ENCODE measurements around the gene SOX18.
"Not testable (repeated sequence)": the region's sequence is repeated elsewhere in the genome, so short reads cannot be mapped to it uniquely, and the experiment has no call there.

DNA sequence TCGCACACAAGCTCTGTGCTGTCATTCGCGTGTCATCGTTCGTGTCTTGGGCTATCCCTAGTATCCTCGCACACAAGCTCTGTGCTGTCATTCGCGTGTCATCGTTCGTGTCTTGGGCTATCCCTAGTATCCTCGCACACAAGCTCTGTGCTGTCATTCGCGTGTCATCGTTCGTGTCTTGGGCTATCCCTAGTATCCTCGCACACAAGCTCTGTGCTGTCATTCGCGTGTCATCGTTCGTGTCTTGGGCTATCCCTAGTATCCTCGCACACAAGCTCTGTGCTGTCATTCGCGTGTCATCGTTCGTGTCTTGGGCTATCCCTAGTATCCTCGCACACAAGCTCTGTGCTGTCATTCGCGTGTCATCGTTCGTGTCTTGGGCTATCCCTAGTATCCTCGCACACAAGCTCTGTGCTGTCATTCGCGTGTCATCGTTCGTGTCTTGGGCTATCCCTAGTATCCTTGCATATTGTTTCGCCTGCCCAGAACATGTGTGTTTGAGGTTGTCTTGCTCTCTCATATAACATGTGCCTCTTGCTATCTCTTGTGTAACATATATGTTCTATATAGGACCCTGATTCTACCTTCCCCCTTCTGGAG, 37.9 kb upstream of the SOX18 start:
- not testable (repeated sequence) for TF ChIP-seq POLR2AphosphoS5 (IDR thresholded peaks at IDR 0.05; ENCODE audit: low read depth); EZH2 (IDR thresholded peaks at IDR 0.05; ENCODE audit: low read depth, unreplicated experiment); JUNB (IDR thresholded peaks at IDR 0.05; ENCODE audit: unreplicated experiment); NANOG (IDR thresholded peaks at IDR 0.05; ENCODE audit: borderline replicate concordance); CREB1 (CRISPR knock-in tag; IDR thresholded peaks at IDR 0.05; ENCODE audit: low read depth); EZH2phosphoT487 (IDR thresholded peaks at IDR 0.05; ENCODE audit: unreplicated experiment); STAT1 (IDR thresholded peaks at IDR 0.05; ENCODE audit: unreplicated experiment)
- TF ChIP-seq, protein P1, sequence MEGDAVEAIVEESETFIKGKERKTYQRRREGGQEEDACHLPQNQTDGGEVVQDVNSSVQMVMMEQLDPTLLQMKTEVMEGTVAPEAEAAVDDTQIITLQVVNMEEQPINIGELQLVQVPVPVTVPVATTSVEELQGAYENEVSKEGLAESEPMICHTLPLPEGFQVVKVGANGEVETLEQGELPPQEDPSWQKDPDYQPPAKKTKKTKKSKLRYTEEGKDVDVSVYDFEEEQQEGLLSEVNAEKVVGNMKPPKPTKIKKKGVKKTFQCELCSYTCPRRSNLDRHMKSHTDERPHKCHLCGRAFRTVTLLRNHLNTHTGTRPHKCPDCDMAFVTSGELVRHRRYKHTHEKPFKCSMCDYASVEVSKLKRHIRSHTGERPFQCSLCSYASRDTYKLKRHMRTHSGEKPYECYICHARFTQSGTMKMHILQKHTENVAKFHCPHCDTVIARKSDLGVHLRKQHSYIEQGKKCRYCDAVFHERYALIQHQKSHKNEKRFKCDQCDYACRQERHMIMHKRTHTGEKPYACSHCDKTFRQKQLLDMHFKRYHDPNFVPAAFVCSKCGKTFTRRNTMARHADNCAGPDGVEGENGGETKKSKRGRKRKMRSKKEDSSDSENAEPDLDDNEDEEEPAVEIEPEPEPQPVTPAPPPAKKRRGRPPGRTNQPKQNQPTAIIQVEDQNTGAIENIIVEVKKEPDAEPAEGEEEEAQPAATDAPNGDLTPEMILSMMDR (conservative IDR thresholded peaks at IDR 0.05; ENCODE audit: low read depth in 2 of 2): not testable (repeated sequence)
- TF ChIP-seq, protein P2, sequence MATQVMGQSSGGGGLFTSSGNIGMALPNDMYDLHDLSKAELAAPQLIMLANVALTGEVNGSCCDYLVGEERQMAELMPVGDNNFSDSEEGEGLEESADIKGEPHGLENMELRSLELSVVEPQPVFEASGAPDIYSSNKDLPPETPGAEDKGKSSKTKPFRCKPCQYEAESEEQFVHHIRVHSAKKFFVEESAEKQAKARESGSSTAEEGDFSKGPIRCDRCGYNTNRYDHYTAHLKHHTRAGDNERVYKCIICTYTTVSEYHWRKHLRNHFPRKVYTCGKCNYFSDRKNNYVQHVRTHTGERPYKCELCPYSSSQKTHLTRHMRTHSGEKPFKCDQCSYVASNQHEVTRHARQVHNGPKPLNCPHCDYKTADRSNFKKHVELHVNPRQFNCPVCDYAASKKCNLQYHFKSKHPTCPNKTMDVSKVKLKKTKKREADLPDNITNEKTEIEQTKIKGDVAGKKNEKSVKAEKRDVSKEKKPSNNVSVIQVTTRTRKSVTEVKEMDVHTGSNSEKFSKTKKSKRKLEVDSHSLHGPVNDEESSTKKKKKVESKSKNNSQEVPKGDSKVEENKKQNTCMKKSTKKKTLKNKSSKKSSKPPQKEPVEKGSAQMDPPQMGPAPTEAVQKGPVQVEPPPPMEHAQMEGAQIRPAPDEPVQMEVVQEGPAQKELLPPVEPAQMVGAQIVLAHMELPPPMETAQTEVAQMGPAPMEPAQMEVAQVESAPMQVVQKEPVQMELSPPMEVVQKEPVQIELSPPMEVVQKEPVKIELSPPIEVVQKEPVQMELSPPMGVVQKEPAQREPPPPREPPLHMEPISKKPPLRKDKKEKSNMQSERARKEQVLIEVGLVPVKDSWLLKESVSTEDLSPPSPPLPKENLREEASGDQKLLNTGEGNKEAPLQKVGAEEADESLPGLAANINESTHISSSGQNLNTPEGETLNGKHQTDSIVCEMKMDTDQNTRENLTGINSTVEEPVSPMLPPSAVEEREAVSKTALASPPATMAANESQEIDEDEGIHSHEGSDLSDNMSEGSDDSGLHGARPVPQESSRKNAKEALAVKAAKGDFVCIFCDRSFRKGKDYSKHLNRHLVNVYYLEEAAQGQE (IDR thresholded peaks at IDR 0.05; ENCODE audit: unreplicated experiment): not testable (repeated sequence)
- TF ChIP-seq, protein P3, sequence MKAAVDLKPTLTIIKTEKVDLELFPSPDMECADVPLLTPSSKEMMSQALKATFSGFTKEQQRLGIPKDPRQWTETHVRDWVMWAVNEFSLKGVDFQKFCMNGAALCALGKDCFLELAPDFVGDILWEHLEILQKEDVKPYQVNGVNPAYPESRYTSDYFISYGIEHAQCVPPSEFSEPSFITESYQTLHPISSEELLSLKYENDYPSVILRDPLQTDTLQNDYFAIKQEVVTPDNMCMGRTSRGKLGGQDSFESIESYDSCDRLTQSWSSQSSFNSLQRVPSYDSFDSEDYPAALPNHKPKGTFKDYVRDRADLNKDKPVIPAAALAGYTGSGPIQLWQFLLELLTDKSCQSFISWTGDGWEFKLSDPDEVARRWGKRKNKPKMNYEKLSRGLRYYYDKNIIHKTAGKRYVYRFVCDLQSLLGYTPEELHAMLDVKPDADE (IDR thresholded peaks at IDR 0.05): not testable (repeated sequence)

Measured in GM23338 (cell line).